Mesothelial cell of epicardium (in vitro differentiated cells): Measurements from ENCODE around the gene LYG2. TPM values are rescaled to one million over a fixed set of nuclear protein-coding genes. Genes with fewer than 3 reads are reported as not detected.

ENCODE experiments used
- DNase-seq, 2 experiments: peaks; one replicate each; pipeline ENCODE4 v3.0.0; 2021; ENCODE audit warnings: low spot score in 2 of 2; ENCODE audit not compliant: unreplicated experiment in 2 of 2
- H3K27ac Mint-ChIP-seq: 2 replicates; pipeline ENCODE4 v1.8.0; 2021; ENCODE audit warnings: mixed read lengths
- H3K27me3 Mint-ChIP-seq: 2 replicates; pipeline ENCODE4 v1.8.0; 2021; ENCODE audit warnings: low read depth, mixed read lengths
- H3K36me3 Mint-ChIP-seq: 2 replicates; pipeline ENCODE4 v1.8.0; 2021; ENCODE audit warnings: mixed read lengths
- H3K4me1 Mint-ChIP-seq: 2 replicates; pipeline ENCODE4 v1.8.0; 2021; ENCODE audit warnings: mixed read lengths
- H3K4me3 Mint-ChIP-seq: 2 replicates; pipeline ENCODE4 v1.8.0; 2021; ENCODE audit warnings: mild to moderate bottlenecking, moderate library complexity, mixed read lengths
- H3K9me3 Mint-ChIP-seq: 2 replicates; pipeline ENCODE4 v1.8.0; 2021; ENCODE audit warnings: mixed read lengths
- total RNA-seq: library from RNA; stranded (reverse); gene quantifications from 3 replicates; pipeline ENCODE4 v1.2.1, GENCODE V29; 2021
- TF ChIP-seq, protein P1 (sequence below): fragments of 200-600 bp; sonication (generic); IDR thresholded peaks from one replicate; pipeline ENCODE4 v1.5.0; 2021; ENCODE audit warnings: antibody characterized with exemption; ENCODE audit not compliant: unreplicated experiment

Gene LYG2
- total RNA-seq, 1 donor from 2014 or later: not detected

DNA sequence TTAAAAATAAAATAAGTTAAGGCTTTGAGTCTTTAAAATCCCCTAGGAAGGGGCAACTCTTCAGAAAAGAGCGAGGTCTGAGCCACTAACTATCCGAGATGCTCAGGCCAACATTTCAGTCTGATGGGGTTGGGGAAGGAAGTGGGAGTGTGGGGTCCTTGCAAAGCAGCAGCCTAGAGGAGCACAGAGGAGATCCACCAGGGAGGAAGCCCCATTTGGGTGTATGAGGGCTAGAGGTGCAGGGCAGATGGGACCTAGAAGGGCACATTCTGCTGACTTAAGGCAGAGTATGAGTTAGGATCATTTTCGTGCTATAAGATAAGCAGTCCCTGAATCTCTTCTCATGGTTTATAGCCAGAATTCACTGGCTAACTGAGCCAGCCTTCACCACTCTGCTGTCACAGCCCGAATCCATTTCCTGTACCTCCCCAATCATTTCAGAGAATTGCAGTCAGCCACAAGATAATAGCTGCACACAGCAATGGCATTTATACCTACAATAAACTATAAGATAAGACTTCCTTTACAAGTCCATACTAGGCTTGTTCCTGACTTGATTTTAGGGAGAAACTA, 37.5 kb downstream of the LYG2 start:
- H3K27me3 Mint-ChIP-seq: no peaks in the 10 kb centered on the region
- TF ChIP-seq, protein P1, sequence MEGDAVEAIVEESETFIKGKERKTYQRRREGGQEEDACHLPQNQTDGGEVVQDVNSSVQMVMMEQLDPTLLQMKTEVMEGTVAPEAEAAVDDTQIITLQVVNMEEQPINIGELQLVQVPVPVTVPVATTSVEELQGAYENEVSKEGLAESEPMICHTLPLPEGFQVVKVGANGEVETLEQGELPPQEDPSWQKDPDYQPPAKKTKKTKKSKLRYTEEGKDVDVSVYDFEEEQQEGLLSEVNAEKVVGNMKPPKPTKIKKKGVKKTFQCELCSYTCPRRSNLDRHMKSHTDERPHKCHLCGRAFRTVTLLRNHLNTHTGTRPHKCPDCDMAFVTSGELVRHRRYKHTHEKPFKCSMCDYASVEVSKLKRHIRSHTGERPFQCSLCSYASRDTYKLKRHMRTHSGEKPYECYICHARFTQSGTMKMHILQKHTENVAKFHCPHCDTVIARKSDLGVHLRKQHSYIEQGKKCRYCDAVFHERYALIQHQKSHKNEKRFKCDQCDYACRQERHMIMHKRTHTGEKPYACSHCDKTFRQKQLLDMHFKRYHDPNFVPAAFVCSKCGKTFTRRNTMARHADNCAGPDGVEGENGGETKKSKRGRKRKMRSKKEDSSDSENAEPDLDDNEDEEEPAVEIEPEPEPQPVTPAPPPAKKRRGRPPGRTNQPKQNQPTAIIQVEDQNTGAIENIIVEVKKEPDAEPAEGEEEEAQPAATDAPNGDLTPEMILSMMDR: no peak
- no peaks in the 10 kb centered on the region for H3K4me1 Mint-ChIP-seq
- H3K9me3 Mint-ChIP-seq: peaks cover 4% of the 10 kb centered on the region
- no peak for DNase-seq
- H3K36me3 Mint-ChIP-seq: peaks cover 3% of the 10 kb centered on the region
- H3K27ac Mint-ChIP-seq: no peak overlapping the region
- H3K4me3 Mint-ChIP-seq: no peak overlapping the region

DNA sequence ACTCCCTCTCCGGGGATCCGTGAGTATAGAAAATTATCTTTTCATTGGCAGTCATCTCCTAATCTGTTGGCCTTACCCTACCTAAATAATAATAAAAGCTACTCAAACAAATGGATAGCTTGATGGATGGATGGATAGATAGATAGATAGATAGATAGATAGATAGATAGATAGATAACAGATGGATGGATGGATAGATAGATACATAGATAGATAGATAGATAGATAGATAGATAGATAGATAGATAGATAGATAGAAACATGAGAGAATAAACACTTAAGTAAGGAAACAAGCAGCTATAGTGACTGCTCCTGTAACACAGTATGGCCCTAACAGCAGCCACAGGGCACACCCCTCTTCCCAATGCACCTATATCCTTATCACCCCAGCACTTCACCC, 39.4 kb downstream of the LYG2 start:
- peaks cover 3% of the 10 kb centered on the region for H3K36me3 Mint-ChIP-seq
- TF ChIP-seq, protein P1: no peak
- no peak for DNase-seq
- H3K27ac Mint-ChIP-seq: no peak overlapping the region
- no peaks in the 10 kb centered on the region for H3K27me3 Mint-ChIP-seq
- no peak overlapping the region for H3K4me3 Mint-ChIP-seq
- H3K9me3 Mint-ChIP-seq: peaks cover 4% of the 10 kb centered on the region
- H3K4me1 Mint-ChIP-seq: no peaks in the 10 kb centered on the region

DNA sequence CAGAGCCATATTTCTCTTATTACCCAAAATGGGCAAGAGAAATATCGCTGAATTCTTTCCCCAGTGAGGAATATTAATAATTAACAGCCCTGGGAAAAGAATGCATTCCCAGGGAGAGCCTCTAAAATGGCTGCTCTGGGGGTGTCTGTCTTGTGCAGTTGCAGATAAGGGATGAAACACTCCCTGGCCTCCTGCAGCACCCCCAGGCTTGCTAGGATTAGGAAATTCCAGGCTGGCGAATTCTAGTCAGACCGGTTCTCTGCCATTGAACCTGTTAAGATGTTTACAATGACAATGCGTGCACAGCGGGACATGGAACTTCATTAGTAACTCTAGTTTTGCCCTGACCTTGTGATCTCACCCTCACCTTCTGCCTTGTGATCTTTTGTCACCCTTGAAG, 50.0 kb downstream of the LYG2 start:
- TF ChIP-seq, protein P1: no peak
- no peak for DNase-seq
- peaks cover 63% of the 10 kb centered on the region for H3K9me3 Mint-ChIP-seq
- H3K27me3 Mint-ChIP-seq: no peaks in the 10 kb centered on the region
- H3K4me3 Mint-ChIP-seq: no peak overlapping the region
- no peak overlapping the region for H3K27ac Mint-ChIP-seq
- peaks cover 41% of the 10 kb centered on the region for H3K36me3 Mint-ChIP-seq
- H3K4me1 Mint-ChIP-seq: no peaks in the 10 kb centered on the region

DNA sequence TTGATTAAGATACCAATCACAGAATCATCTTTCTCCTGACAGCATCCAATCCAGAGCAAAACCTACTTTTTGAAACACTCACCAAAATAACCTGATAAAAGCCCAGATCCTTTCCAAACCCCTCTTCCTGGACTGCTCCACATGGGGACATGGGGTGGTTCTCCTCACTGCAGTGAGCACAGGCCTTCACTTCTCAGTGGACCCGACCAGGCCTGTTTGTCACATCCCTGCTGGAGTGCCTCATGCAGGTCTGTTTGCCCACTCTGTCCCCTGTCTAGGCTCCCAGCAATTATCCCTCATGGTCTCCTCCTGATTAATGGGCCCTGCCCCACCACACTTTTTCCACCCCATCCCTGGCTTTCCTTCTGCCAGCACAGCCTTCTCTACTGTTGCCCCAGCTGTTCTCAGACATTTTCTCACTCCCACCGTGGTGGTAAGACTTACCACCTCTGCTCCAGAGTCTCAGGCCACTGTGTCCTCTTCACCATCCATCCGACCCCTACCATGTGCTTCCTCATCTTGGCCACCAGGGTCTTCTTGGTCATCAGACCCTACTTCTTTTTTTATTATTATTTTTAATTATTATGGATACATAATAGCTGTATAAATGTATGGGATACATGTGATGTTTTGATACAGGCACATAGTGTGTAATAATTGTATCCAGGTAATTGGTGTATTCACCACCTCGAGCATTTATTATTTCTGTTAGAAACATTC, 53.3 kb downstream of the LYG2 start:
- Mint-ChIP-seq H3K36me3 (peaks cover 22% of the 10 kb centered on the region), H3K4me1 (peaks cover 4% of the 10 kb centered on the region), H3K9me3 (peaks cover 35% of the 10 kb centered on the region), H3K27me3 (no peaks in the 10 kb centered on the region), H3K27ac (no peak overlapping the region), H3K4me3 (no peak overlapping the region)
- DNase-seq: no peak
- TF ChIP-seq, protein P1: peak; percentile 65

DNA sequence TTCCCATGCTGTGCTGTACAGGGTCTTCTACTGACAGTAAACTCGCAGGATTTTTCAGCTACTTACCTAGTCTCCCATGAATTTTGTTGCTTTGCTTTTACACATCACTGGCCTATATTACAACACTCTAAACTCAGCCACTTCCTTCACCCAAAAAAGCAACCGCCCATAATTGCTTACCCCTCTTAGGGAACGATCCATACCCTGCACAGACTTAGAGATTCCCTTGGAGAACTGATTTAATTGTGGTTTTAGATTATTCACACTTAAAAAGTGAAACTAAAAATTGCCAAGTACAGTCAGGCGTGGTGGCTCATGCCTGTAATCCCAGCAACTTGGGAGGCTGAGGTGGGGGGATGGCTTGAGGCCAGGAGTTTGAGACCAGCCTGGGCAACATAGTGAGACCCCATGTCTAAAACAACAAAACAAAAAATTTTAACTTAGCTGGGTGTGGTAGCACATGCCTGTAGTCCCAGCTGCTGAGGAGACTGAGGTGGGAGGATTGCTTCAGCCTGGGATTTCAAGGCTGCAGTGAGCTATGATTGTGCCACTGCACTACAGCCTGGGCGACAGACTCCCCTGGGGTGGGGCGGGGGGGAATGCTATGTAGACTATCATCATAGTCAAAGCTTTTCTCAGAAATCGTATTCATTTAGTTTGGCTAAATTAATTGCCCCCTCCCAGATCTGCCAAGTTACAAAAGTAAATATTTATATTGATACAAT, 55.2 kb downstream of the LYG2 start:
- DNase-seq: no peak
- no peak overlapping the region for H3K27ac Mint-ChIP-seq
- H3K36me3 Mint-ChIP-seq: peaks cover 24% of the 10 kb centered on the region
- H3K9me3 Mint-ChIP-seq: peaks cover 20% of the 10 kb centered on the region
- peaks cover 4% of the 10 kb centered on the region for H3K4me1 Mint-ChIP-seq
- H3K27me3 Mint-ChIP-seq: no peaks in the 10 kb centered on the region
- no peak overlapping the region for H3K4me3 Mint-ChIP-seq
- TF ChIP-seq, protein P1: no peak
